Measurements from ENCODE around the gene MEGF9. TPM values are rescaled to one million over a fixed set of nuclear protein-coding genes. Genes with fewer than 3 reads are reported as not detected.

The MEGF9 gene
- total RNA-seq, 3 donors from 2014 or later (not counting 1 experiment from before 2014, with no cell fraction given) = 17.5 to 25.9 (median 22.3) TPM

GRCh38 chr9:120593250-120593954 is 120.9 kb downstream of the MEGF9 start:
- Histone ChIP-seq H3K27ac (ENCODE audit: low read length) (no peak overlapping the region), H3K27me3 (ENCODE audit: control insufficient read depth, insufficient read depth, low read length) (no peaks in the 10 kb centered on the region), H3K36me3 (ENCODE audit: control insufficient read depth, insufficient read depth, low read length) (no peaks in the 10 kb centered on the region), H3K4me1 (ENCODE audit: control insufficient read depth, insufficient read depth, low read length) (no peaks in the 10 kb centered on the region), H3K4me3 (ENCODE audit: low read length) (no peak overlapping the region), H3K9me3 (ENCODE audit: control insufficient read depth, insufficient read depth, low read length) (no peaks in the 10 kb centered on the region)
- 99% methylated on average over 4 of the region's 5 CpGs for WGBS (ENCODE audit: insufficient coverage)
- Mint-ChIP-seq H3K4me1 (no peaks in the 10 kb centered on the region), H3K9me3 (no peaks in the 10 kb centered on the region), H3K27me3 (ENCODE audit: low read depth in 2 of 2) (peaks cover 0 to 4% of the 10 kb centered on the region in 2 donors), H3K36me3 (no peaks in the 10 kb centered on the region), H3K27ac (no peak overlapping the region), H3K4me3 (no peak overlapping the region)
- DNase-seq (no peak), ATAC-seq (no peak)
- intact Hi-C loops (cut with micrococcal nuclease) = no loop called here
- TF ChIP-seq CTCF (IDR thresholded peaks at IDR 0.05) = no peak

GRCh38 chr9:120592210-120592609 is 122.1 kb downstream of the MEGF9 start:
- intact Hi-C loops (cut with micrococcal nuclease) = no loop called here
- Histone ChIP-seq H3K4me3 (ENCODE audit: low read length) (no peak overlapping the region), H3K36me3 (ENCODE audit: control insufficient read depth, insufficient read depth, low read length) (no peaks in the 10 kb centered on the region), H3K27ac (ENCODE audit: low read length) (no peak overlapping the region), H3K9me3 (ENCODE audit: control insufficient read depth, insufficient read depth, low read length) (no peaks in the 10 kb centered on the region), H3K4me1 (ENCODE audit: control insufficient read depth, insufficient read depth, low read length) (no peaks in the 10 kb centered on the region), H3K27me3 (ENCODE audit: control insufficient read depth, insufficient read depth, low read length) (no peaks in the 10 kb centered on the region)
- no peak for TF ChIP-seq CTCF (IDR thresholded peaks at IDR 0.05)
- no peaks in the 10 kb centered on the region for H3K9me3 Mint-ChIP-seq
- no peak overlapping the region for H3K4me3 Mint-ChIP-seq
- no peak overlapping the region for H3K27ac Mint-ChIP-seq
- DNase-seq = no peak
- no peaks in the 10 kb centered on the region for H3K36me3 Mint-ChIP-seq
- ATAC-seq = no peak
- no peaks in the 10 kb centered on the region for H3K4me1 Mint-ChIP-seq
- H3K27me3 Mint-ChIP-seq (ENCODE audit: low read depth in 2 of 2) = peaks cover 0 to 4% of the 10 kb centered on the region in 2 donors
- 93% methylated on average over 7 of the region's 8 CpGs for WGBS (ENCODE audit: insufficient coverage)

GRCh38 chr9:120587328-120587727 is 126.9 kb downstream of the MEGF9 start:
- Histone ChIP-seq H3K4me3 (ENCODE audit: low read length) (no peak overlapping the region), H3K36me3 (ENCODE audit: control insufficient read depth, insufficient read depth, low read length) (no peaks in the 10 kb centered on the region), H3K27me3 (ENCODE audit: control insufficient read depth, insufficient read depth, low read length) (no peaks in the 10 kb centered on the region), H3K27ac (ENCODE audit: low read length) (no peak overlapping the region), H3K9me3 (ENCODE audit: control insufficient read depth, insufficient read depth, low read length) (no peaks in the 10 kb centered on the region), H3K4me1 (ENCODE audit: control insufficient read depth, insufficient read depth, low read length) (peaks cover 7% of the 10 kb centered on the region)
- no peak overlapping the region for H3K27ac Mint-ChIP-seq
- intact Hi-C loops (cut with micrococcal nuclease) = no loop called here
- ATAC-seq (no peak), DNase-seq (no peak)
- no peak for TF ChIP-seq CTCF (IDR thresholded peaks at IDR 0.05)
- WGBS (ENCODE audit: insufficient coverage) = 60% methylated on average over 1 of the region's 1 CpG
- H3K4me1 Mint-ChIP-seq = peaks cover 5 to 6% of the 10 kb centered on the region in 2 donors
- no peaks in the 10 kb centered on the region for H3K36me3 Mint-ChIP-seq
- peaks cover 0 to 4% of the 10 kb centered on the region in 2 donors for H3K27me3 Mint-ChIP-seq (ENCODE audit: low read depth in 2 of 2)
- H3K4me3 Mint-ChIP-seq = no peak overlapping the region
- no peaks in the 10 kb centered on the region for H3K9me3 Mint-ChIP-seq

GRCh38 chr9:120583958-120584369 is 130.3 kb downstream of the MEGF9 start:
- H3K27me3 ChIP-seq (ENCODE audit: control insufficient read depth, insufficient read depth, low read length) = no peaks in the 10 kb centered on the region
- ATAC-seq (peak; percentile 5 to 42 (median 23)), DNase-seq (peak; percentile 24 to 70)
- Mint-ChIP-seq H3K27me3 (ENCODE audit: low read depth in 2 of 2) (no peaks in the 10 kb centered on the region), H3K36me3 (no peaks in the 10 kb centered on the region), H3K4me3 (no peak overlapping the region), H3K4me1 (peaks cover 15 to 21% of the 10 kb centered on the region in 2 donors), H3K27ac (peak overlapping the region; percentile 48 to 58), H3K9me3 (no peaks in the 10 kb centered on the region)
- H3K9me3 ChIP-seq (ENCODE audit: control insufficient read depth, insufficient read depth, low read length) = no peaks in the 10 kb centered on the region
- H3K4me3 ChIP-seq (ENCODE audit: low read length) = no peak overlapping the region
- H3K4me1 ChIP-seq (ENCODE audit: control insufficient read depth, insufficient read depth, low read length) = peaks cover 22% of the 10 kb centered on the region
- intact Hi-C loops (cut with micrococcal nuclease) = no loop called here
- WGBS (ENCODE audit: insufficient coverage) = 36% methylated on average over 3 of the region's 3 CpGs
- H3K36me3 ChIP-seq (ENCODE audit: control insufficient read depth, insufficient read depth, low read length) = no peaks in the 10 kb centered on the region
- peak overlapping the region; percentile 38 for H3K27ac ChIP-seq (ENCODE audit: low read length)
- TF ChIP-seq CTCF (IDR thresholded peaks at IDR 0.05) = no peak

All from natural killer cell (primary cell).